NB4 (cell line): ENCODE data around the gene CEP20.

Source experiments
- CTCF ChIP-seq: IDR thresholded peaks from one replicate; pipeline ENCODE4 v1.5.1; 2012; ENCODE audit warnings: low read depth, low read length
- MAX ChIP-seq: IDR thresholded peaks from 2 replicates; pipeline ENCODE4 v1.6.1; 2011; ENCODE audit warnings: low read depth, low read length
- MYC ChIP-seq: IDR thresholded peaks from 2 replicates; pipeline ENCODE4 v1.6.1; 2011; ENCODE audit warnings: low read depth, low read length
- POLR2A ChIP-seq: IDR thresholded peaks from 2 replicates; pipeline ENCODE4 v1.6.1; 2011; ENCODE audit warnings: mild to moderate bottlenecking; ENCODE audit not compliant: insufficient read length; ENCODE audit errors: extremely low read depth

- TF ChIP-seq CTCF = no peak
- no peak for TF ChIP-seq MAX
- no peak for TF ChIP-seq POLR2A
- no peak for TF ChIP-seq MYC
These were observed 54.9 kb downstream of the CEP20 start for GRCh38 chr16:15833541-15833940.
